ENCODE data around the gene TBC1D24.

DNA sequence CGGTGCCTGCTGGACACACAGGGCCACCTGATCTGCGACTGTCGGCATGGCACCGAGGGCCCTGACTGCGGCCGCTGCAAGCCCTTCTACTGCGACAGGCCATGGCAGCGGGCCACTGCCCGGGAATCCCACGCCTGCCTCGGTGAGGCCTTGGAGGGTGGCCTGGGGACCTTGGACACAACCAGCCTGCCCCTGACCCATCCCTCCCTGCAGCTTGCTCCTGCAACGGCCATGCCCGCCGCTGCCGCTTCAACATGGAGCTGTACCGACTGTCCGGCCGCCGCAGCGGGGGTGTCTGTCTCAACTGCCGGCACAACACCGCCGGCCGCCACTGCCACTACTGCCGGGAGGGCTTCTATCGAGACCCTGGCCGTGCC lies 2.5 kb upstream of the TBC1D24 start:
- TF ChIP-seq, protein P1, sequence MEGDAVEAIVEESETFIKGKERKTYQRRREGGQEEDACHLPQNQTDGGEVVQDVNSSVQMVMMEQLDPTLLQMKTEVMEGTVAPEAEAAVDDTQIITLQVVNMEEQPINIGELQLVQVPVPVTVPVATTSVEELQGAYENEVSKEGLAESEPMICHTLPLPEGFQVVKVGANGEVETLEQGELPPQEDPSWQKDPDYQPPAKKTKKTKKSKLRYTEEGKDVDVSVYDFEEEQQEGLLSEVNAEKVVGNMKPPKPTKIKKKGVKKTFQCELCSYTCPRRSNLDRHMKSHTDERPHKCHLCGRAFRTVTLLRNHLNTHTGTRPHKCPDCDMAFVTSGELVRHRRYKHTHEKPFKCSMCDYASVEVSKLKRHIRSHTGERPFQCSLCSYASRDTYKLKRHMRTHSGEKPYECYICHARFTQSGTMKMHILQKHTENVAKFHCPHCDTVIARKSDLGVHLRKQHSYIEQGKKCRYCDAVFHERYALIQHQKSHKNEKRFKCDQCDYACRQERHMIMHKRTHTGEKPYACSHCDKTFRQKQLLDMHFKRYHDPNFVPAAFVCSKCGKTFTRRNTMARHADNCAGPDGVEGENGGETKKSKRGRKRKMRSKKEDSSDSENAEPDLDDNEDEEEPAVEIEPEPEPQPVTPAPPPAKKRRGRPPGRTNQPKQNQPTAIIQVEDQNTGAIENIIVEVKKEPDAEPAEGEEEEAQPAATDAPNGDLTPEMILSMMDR (IDR thresholded peaks at IDR 0.05), result no peak
- TF ChIP-seq POLR2AphosphoS5 (IDR thresholded peaks at IDR 0.05) (no peak), EP300 (IDR thresholded peaks at IDR 0.05) (no peak), POLR2A (IDR thresholded peaks at IDR 0.05) (no peak)

Measured in sigmoid colon (tissue), 4 donors.